Lower leg skin (tissue), 3 donors: ENCODE data around the gene HIPK2.

Experiments used
- POLR2A ChIP-seq, 2 donors: fragments of 450-650 bp; IDR thresholded peaks; one replicate each; pipeline ENCODE4 v1.6.1; 2016 to 2017; ENCODE audit warnings: antibody characterized with exemption in 2 of 2, mild to moderate bottlenecking in 1 of 2, moderate library complexity in 1 of 2
- TF ChIP-seq, protein P1 (sequence below), 3 donors: fragments of 450-650 bp; IDR thresholded peaks; one replicate each; pipeline ENCODE4 v1.5.1; 2016; ENCODE audit warnings: antibody characterized with exemption in 3 of 3, mild to moderate bottlenecking in 3 of 3, moderate library complexity in 2 of 3

DNA sequence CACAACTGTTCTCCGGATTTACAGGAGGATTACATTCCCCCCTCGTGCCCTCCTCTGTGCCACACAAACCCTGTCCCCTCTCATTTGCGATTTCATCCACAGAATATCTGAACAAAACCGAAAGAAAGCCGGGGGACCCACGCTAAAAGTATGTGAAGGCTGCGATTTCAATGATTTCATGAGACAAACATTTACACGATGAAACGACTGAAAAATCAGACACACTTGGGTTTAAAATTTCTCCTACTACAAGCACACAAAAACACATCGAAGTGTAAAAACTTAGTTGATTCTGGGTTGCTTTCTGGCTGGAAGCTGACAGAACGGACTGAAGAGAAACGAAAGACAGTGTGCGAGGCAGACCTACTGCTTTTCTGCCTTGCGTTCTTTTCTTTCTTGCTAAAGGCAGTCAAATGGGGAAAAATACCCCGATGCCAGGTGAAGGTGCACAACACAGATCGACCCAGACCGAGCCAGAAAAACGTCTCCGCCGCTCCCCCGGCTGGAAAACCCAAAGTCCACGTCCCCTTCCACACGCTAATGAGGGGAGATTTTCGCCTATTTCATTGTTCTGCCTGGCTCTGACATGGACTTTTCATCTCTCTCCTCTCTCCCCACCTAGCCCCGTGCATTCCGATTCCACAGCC, 1.2 kb downstream of the HIPK2 start:
- TF ChIP-seq, protein P1, sequence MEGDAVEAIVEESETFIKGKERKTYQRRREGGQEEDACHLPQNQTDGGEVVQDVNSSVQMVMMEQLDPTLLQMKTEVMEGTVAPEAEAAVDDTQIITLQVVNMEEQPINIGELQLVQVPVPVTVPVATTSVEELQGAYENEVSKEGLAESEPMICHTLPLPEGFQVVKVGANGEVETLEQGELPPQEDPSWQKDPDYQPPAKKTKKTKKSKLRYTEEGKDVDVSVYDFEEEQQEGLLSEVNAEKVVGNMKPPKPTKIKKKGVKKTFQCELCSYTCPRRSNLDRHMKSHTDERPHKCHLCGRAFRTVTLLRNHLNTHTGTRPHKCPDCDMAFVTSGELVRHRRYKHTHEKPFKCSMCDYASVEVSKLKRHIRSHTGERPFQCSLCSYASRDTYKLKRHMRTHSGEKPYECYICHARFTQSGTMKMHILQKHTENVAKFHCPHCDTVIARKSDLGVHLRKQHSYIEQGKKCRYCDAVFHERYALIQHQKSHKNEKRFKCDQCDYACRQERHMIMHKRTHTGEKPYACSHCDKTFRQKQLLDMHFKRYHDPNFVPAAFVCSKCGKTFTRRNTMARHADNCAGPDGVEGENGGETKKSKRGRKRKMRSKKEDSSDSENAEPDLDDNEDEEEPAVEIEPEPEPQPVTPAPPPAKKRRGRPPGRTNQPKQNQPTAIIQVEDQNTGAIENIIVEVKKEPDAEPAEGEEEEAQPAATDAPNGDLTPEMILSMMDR (IDR thresholded peaks at IDR 0.05) = no peak
- TF ChIP-seq POLR2A (IDR thresholded peaks at IDR 0.05) = no peak
